Muscle of arm (tissue), 12 donors: ENCODE measurements around the gene DCBLD2. TPM values are rescaled to one million over a fixed set of nuclear protein-coding genes. Genes with fewer than 3 reads are reported as not detected.

Experiments used
- DNase-seq: peaks from one replicate; pipeline ENCODE4 v3.0.0-alpha.2; 2013
- polyA plus RNA-seq, 12 donors: library from polyadenylated mRNA; unstranded; fragments of 120-200 nt; gene quantifications; one replicate each; pipeline ENCODE4 v1.2.1, GENCODE V29; 2013; ENCODE audit not compliant: insufficient read length in 12 of 12

Gene DCBLD2
- polyA plus RNA-seq, 12 donors, result 23.1 to 49.9 (median 31.1) TPM; not detected in 1

- DNase-seq, result no peak
These were observed 131.0 kb downstream of the DCBLD2 start for GRCh38 chr3:98770261-98771039.

DNA sequence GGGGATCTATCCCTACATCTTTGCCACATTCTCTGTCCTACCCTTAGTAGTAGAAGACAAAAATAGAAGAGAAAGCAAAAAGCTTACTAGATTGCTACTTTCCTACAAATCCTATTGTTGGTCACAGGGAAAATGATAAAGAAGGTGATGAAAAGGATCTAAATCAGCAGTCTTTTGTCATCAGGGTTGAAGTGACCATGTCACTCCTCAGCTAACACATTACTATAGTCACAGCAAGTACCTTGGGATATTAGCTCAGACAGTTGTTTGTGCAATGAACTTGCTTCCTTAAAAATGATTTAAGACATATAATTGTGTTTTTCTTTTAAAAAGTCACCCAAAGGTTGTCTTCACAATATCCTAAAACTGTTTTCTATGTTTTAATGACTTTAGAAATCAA is 132.0 kb downstream of the DCBLD2 start:
- no peak for DNase-seq

GRCh38 chr3:98768961-98769360 is 132.5 kb downstream of the DCBLD2 start:
- DNase-seq, result no peak

GRCh38 chr3:98766924-98767323 is 134.6 kb downstream of the DCBLD2 start:
- DNase-seq, result no peak

DNA sequence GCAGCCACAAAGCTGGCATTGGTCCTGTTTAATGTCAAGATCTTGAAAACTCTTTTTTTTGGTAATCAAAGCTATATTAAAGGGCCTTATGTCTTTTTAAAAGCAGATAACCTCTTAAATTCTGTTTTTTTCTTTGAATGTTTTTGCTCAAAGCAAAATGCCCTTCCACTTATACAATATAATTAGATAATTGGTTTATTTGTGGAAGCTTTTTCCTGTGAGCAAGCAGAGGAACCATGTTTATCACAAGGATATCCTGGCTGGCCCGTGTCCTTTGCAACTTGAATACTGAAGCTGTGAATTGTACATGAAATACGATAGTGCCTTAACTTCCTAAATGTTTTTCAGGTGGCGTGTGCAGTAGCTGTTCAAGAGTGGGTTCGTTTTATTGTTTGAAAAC is 135.8 kb downstream of the DCBLD2 start:
- no peak for DNase-seq

- DNase-seq, result no peak
These were observed 137.0 kb downstream of the DCBLD2 start for GRCh38 chr3:98764472-98764884.

DNA sequence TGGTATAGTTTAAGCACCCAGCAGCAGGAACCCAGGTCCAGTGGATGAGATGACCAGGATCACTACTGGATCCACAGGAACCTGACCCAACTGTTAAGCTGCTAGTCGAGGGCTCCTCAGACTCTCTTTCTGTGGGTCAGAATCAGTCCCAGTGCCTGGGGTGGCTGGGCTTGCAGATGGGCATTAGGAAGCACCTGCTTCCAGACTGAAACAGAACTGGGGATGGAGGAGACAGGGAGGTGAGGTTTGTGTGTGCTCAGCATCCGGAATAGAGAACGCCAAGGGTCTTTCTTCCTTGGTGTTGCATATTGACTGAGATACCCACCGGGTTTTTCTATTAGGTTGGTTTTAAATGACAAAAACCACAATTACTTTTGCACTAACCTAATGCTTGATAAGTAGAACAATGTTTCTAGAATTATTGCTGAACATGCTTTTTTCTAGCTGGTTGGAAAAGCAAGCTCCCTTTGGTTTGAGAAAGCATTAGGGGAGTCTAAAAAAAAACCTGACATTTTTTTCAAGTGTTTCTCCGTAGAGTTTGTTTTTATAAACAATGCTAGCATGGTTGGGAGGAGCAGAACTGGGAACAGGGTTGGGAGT is 137.6 kb downstream of the DCBLD2 start:
- no peak for DNase-seq

- no peak for DNase-seq
These were observed 138.4 kb downstream of the DCBLD2 start, which contains the start of gene ST3GAL6 for GRCh38 chr3:98763076-98763475. ST3GAL6 (plus strand) TSS chr3:98763340; CDS start chr3:98768441, 5,101 bp downstream.

DNA sequence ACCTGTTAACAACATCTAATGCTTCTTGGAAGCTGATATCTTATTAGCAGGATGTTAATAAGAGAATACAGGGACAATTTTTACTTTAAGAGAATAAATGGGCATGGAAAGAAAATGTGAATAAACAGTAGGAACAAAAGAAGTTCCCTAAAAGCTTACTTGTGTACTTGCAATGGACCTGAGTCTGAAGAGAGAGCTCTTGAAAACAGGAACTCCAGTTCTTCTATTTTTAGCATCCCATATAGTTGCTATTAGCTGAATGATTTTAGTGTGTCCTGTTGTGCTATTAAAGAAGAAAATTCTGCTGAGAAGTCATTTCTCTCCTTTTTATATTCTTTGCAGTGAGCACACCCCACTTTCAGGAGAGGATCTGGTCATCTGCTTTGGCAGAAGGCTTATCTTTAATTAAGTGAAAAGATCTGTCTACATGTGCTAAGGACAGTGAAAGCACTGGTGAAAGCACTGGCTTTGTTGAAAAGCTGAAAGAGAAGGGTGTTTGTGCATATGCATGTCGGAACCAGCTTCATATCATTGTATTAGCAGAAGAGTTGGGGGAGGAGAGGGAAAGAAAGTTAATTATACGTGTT is 139.8 kb downstream of the DCBLD2 start:
- no peak for DNase-seq

DNA sequence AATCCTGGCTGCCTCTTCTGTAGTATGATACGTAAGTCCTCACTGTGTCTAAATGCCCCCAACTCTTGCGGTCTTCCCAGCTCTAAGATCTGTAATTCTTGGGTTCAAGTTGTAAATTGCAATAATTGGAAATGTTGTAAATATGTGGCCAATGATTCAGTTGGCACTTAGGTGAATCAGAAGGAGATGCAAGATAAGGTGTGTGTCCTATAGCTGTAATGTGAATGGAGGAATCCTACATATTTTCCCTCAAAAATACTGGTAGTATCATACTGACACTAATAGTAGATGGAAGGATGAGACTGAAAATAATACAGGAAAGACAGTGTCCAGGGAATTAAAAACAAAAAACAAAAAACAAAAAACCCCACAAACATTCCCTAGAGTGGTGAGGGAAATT is 141.9 kb downstream of the DCBLD2 start:
- no peak for DNase-seq

GRCh38 chr3:98755601-98756000 is 145.9 kb downstream of the DCBLD2 start:
- DNase-seq, result no peak

DNA sequence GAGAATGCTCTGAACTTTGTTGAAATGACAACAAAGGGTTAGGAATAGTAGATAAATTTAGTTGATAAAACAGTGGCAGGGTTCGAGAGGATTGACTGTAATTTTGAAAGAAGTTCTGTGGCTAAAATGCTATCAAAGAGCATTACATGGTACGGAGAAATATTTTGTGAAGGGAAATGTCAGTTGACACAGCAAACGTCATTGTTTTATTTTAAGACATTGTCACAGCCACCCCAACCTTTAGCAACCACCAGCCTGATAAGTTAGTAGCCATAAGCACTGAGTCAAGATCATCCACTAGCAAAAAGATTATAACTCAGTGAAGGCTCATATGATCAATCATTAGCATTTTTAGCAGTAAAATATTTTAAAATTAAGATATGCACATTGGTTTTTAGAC is 147.0 kb downstream of the DCBLD2 start:
- DNase-seq, result no peak

GRCh38 chr3:98750276-98750919 is 151.1 kb downstream of the DCBLD2 start:
- no peak for DNase-seq

- DNase-seq, result no peak
These were observed 154.6 kb downstream of the DCBLD2 start for GRCh38 chr3:98746882-98747281.

DNA sequence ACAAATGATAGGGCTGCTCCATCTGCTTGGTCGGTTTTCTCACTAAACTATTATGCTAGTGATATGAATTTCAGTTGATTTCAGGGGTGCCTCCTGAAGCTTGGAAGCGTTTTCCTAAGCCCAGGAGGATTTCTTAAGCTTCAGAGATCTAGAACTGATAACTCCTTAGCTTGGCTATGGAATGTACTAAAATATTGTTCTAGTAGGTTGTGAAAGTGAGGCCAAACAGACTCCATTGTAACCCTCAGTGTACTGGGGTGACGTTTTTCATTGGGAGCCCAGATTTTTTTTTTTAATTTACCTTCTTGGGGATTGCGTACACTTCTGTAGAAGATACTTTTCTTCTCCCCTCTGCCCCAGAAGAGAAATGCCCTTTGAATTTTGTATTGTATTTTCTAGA is 155.4 kb downstream of the DCBLD2 start:
- DNase-seq, result no peak

Other genes with a start within 250 kb of the DCBLD2 start
- 10 to 100 TPM in 3 of 12 donors, 1 to 10 TPM in 8, not detected in 1; 4.5 to 15.1 (median 6.8) TPM for gene ST3GAL6, start 138.4 kb downstream of the DCBLD2 start, polyA plus RNA-seq